NCI-H2029 treated with DMSO at 0.1 percent for 48 hours (cell line): ENCODE measurements around the gene DES.

Experiments used
- DNase-seq: peaks from one replicate; lab custom pipeline; 2025; lab: John Stamatoyannopoulos, UW

The DES gene

GRCh38 chr2:219453671-219454590 lies 35.8 kb downstream of the DES start:
- DNase-seq = peak; percentile 38

- no peak for DNase-seq
These were observed 37.4 kb downstream of the DES start for GRCh38 chr2:219455581-219455980.

GRCh38 chr2:219457784-219458369 lies 39.7 kb downstream of the DES start:
- DNase-seq = no peak

- DNase-seq = no peak
These were observed 40.8 kb downstream of the DES start for GRCh38 chr2:219458996-219459395.

- DNase-seq = no peak
These were observed 41.5 kb downstream of the DES start for GRCh38 chr2:219459460-219460311.

- no peak for DNase-seq
These were observed 42.3 kb downstream of the DES start for GRCh38 chr2:219460424-219460926.

GRCh38 chr2:219461047-219461514 lies 42.9 kb downstream of the DES start:
- DNase-seq = no peak

- DNase-seq = no peak
These were observed 43.5 kb downstream of the DES start for GRCh38 chr2:219461669-219462068.

- no peak for DNase-seq
These were observed 44.2 kb downstream of the DES start for GRCh38 chr2:219462349-219462748.

GRCh38 chr2:219464286-219465032 lies 46.3 kb downstream of the DES start:
- DNase-seq = no peak

GRCh38 chr2:219465659-219466561 lies 47.7 kb downstream of the DES start:
- no peak for DNase-seq

- DNase-seq = no peak
These were observed 48.9 kb downstream of the DES start for GRCh38 chr2:219466816-219467735.

GRCh38 chr2:219467736-219468075 lies 49.5 kb downstream of the DES start:
- DNase-seq = no peak

GRCh38 chr2:219468410-219469185 lies 50.4 kb downstream of the DES start:
- DNase-seq = no peak

GRCh38 chr2:219469186-219469724 lies 51.1 kb downstream of the DES start:
- no peak for DNase-seq

GRCh38 chr2:219470429-219470828 lies 52.3 kb downstream of the DES start:
- DNase-seq = no peak

- no peak for DNase-seq
These were observed 53.5 kb downstream of the DES start for GRCh38 chr2:219471476-219472371.
